LNCaP clone FGC (cell line): Measurements from ENCODE around the gene PCDHA7.

Experiments
- DNase-seq: peaks from one replicate; pipeline ENCODE4 v3.0.0-alpha.2; 2011; ENCODE audit warnings: low read depth
- H3K4me3 ChIP-seq: 2 replicates; pipeline ENCODE4 v1.5.1; 2011; ENCODE audit warnings: mild to moderate bottlenecking, low read depth, low read length, control low read depth
- TF ChIP-seq, protein P1 (sequence below): IDR thresholded peaks from 2 replicates; pipeline ENCODE4 v1.5.1; 2012; ENCODE audit warnings: mild to moderate bottlenecking; ENCODE audit not compliant: control insufficient read depth, insufficient read depth; ENCODE audit errors: extremely low read depth

PCDHA7 gene

DNA sequence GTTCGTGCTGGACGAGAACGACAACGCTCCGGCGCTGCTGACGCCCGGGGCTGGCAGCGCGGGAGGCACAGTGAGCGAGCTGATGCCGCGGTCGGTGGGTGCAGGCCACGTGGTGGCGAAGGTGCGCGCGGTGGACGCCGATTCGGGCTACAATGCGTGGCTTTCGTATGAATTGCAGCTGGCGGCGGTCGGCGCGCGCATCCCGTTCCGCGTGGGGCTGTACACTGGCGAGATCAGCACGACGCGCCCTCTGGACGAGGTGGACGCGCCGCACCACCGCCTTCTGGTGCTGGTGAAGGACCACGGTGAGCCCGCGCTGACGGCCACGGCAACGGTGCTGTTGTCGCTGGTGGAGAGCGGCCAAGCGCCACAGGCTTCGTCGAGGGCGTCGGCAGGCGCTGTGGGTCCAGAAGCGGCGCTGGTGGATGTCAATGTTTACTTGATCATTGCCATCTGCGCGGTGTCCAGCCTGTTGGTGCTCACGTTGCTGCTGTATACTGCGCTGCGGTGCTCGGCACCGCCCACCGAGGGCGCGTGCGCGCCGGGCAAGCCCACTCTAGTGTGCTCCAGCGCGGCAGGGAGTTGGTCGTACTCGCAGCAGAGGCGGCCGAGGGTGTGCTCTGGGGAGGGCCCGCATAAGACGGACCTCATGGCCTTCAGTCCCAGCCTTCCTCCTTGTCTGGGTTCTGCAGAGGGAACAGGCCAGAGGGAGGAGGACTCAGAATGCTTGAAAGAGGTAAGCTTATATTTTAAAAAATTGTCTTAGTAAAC, 50.0 kb downstream of the PCDHA7 start:
- no peak for DNase-seq
- H3K4me3 ChIP-seq = no peak overlapping the region
- TF ChIP-seq, protein P1, sequence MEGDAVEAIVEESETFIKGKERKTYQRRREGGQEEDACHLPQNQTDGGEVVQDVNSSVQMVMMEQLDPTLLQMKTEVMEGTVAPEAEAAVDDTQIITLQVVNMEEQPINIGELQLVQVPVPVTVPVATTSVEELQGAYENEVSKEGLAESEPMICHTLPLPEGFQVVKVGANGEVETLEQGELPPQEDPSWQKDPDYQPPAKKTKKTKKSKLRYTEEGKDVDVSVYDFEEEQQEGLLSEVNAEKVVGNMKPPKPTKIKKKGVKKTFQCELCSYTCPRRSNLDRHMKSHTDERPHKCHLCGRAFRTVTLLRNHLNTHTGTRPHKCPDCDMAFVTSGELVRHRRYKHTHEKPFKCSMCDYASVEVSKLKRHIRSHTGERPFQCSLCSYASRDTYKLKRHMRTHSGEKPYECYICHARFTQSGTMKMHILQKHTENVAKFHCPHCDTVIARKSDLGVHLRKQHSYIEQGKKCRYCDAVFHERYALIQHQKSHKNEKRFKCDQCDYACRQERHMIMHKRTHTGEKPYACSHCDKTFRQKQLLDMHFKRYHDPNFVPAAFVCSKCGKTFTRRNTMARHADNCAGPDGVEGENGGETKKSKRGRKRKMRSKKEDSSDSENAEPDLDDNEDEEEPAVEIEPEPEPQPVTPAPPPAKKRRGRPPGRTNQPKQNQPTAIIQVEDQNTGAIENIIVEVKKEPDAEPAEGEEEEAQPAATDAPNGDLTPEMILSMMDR = no peak
